ENCODE measurements around the gene SETBP1. TPM values are rescaled to one million over a fixed set of nuclear protein-coding genes. Genes with fewer than 3 reads are reported as not detected.
A peak's percentile ranks its signal among the peaks of the same experiment; 100 is the strongest.

The SETBP1 gene
- total and polyA plus RNA-seq, 8 donors = 1.4 to 66.5 (median 20.1) TPM

- no peak overlapping the region for H3K4me3 ChIP-seq
- H3K36me3 ChIP-seq = no peaks in the 10 kb centered on the region
- TF ChIP-seq EP300 (IDR thresholded peaks at IDR 0.05) (no peak), POLR2AphosphoS5 (IDR thresholded peaks at IDR 0.05) (no peak), POLR2A (IDR thresholded peaks at IDR 0.05) (no peak)
- intact Hi-C loops (cut with DNase I; ENCODE audit: low total_unique reads) = no loop called here
- H3K4me1 ChIP-seq = peaks cover 10 to 61% (median 47%) of the 10 kb centered on the region in 4 donors
- no peaks in the 10 kb centered on the region for H3K27me3 ChIP-seq
- no peaks in the 10 kb centered on the region for H3K9me3 ChIP-seq
- no peak for DNase-seq
- peak overlapping the region in 2 of 5 donors; percentile 22 to 33 for H3K27ac ChIP-seq
Measured at GRCh38 chr18:44786257-44786656, 105.6 kb downstream of the SETBP1 start.

GRCh38 chr18:44786688-44787087 is 106.0 kb downstream of the SETBP1 start:
- no peak for DNase-seq
- no peak overlapping the region for H3K4me3 ChIP-seq
- intact Hi-C loops (cut with DNase I; ENCODE audit: low total_unique reads) = no loop called here
- peaks cover 6 to 61% (median 47%) of the 10 kb centered on the region in 4 donors for H3K4me1 ChIP-seq
- no peaks in the 10 kb centered on the region for H3K9me3 ChIP-seq
- H3K36me3 ChIP-seq = no peaks in the 10 kb centered on the region
- no peaks in the 10 kb centered on the region for H3K27me3 ChIP-seq
- TF ChIP-seq POLR2A (IDR thresholded peaks at IDR 0.05) = no peak
- no peak for TF ChIP-seq CTCF (IDR thresholded peaks at IDR 0.05)
- TF ChIP-seq EP300 (IDR thresholded peaks at IDR 0.05) = no peak
- TF ChIP-seq POLR2AphosphoS5 (IDR thresholded peaks at IDR 0.05) = no peak
- H3K27ac ChIP-seq = peak overlapping the region in 2 of 5 donors; percentile 22 to 33
- 64 to 72% (median 69%) methylated on average over 6 of the region's 6 CpGs for WGBS, 5 donors

GRCh38 chr18:44788334-44788733 is 107.6 kb downstream of the SETBP1 start:
- intact Hi-C loops (cut with DNase I; ENCODE audit: low total_unique reads) = no loop called here

GRCh38 chr18:44789710-44790109 is 109.0 kb downstream of the SETBP1 start:
- no peak overlapping the region for H3K4me3 ChIP-seq
- peak overlapping the region in 4 of 5 donors; percentile 17 to 80 (median 66) for H3K27ac ChIP-seq
- H3K4me1 ChIP-seq = peaks cover 4 to 78% (median 54%) of the 10 kb centered on the region in 4 donors
- WGBS, 5 donors = 19 to 32% (median 28%) methylated on average over 4 of the region's 4 CpGs
- intact Hi-C loops (cut with DNase I; ENCODE audit: low total_unique reads) = no loop called here
- no peak for TF ChIP-seq CTCF (IDR thresholded peaks at IDR 0.05)
- no peak for TF ChIP-seq EP300 (IDR thresholded peaks at IDR 0.05)
- no peak for TF ChIP-seq POLR2A (IDR thresholded peaks at IDR 0.05)
- TF ChIP-seq POLR2AphosphoS5 (IDR thresholded peaks at IDR 0.05) = no peak
- H3K36me3 ChIP-seq = no peaks in the 10 kb centered on the region
- peak in 1 of 2 donors; percentile 51 for DNase-seq
- no peaks in the 10 kb centered on the region for H3K27me3 ChIP-seq
- no peaks in the 10 kb centered on the region for H3K9me3 ChIP-seq

More at GRCh38 chr18:44788334-44788733, 107.6 kb downstream of the SETBP1 start:
- DNase-seq = no peak
- no peaks in the 10 kb centered on the region for H3K36me3 ChIP-seq
- H3K4me3 ChIP-seq = no peak overlapping the region
- no peaks in the 10 kb centered on the region for H3K27me3 ChIP-seq
- 76 to 97% (median 91%) methylated on average over 1 of the region's 1 CpG for WGBS, 5 donors
- H3K27ac ChIP-seq = peak overlapping the region in 1 of 5 donors; percentile 80
- TF ChIP-seq EP300 (IDR thresholded peaks at IDR 0.05) (no peak), POLR2A (IDR thresholded peaks at IDR 0.05) (no peak), CTCF (IDR thresholded peaks at IDR 0.05) (no peak), POLR2AphosphoS5 (IDR thresholded peaks at IDR 0.05) (no peak)
- H3K9me3 ChIP-seq = no peaks in the 10 kb centered on the region
- peaks cover 4 to 66% (median 52%) of the 10 kb centered on the region in 4 donors for H3K4me1 ChIP-seq

GRCh38 chr18:44790860-44791259 is 110.2 kb downstream of the SETBP1 start:
- intact Hi-C loops (cut with DNase I; ENCODE audit: low total_unique reads) = no loop called here
- H3K4me1 ChIP-seq = peaks cover 4 to 78% (median 54%) of the 10 kb centered on the region in 4 donors

More at GRCh38 chr18:44790860-44791259, 110.2 kb downstream of the SETBP1 start:
- peak overlapping the region in 4 of 5 donors; percentile 52 to 80 (median 66) for H3K27ac ChIP-seq
- H3K4me3 ChIP-seq = no peak overlapping the region
- no peaks in the 10 kb centered on the region for H3K9me3 ChIP-seq
- no peak for DNase-seq
- TF ChIP-seq CTCF (IDR thresholded peaks at IDR 0.05) (no peak), POLR2A (IDR thresholded peaks at IDR 0.05) (no peak), EP300 (IDR thresholded peaks at IDR 0.05) (no peak), POLR2AphosphoS5 (IDR thresholded peaks at IDR 0.05) (no peak)
- H3K27me3 ChIP-seq = no peaks in the 10 kb centered on the region
- H3K36me3 ChIP-seq = no peaks in the 10 kb centered on the region
- 80 to 92% (median 89%) methylated on average over 4 of the region's 4 CpGs for WGBS, 5 donors

Measured in stomach (tissue), 9 donors.